ENCODE measurements around the gene CENPF.

GRCh38 chr1:214677945-214678344 lies 75.0 kb downstream of the CENPF start:
- TF ChIP-seq CTCF (IDR thresholded peaks at IDR 0.05): no peak
- no peak for TF ChIP-seq POLR2A (IDR thresholded peaks at IDR 0.05; ENCODE audit: low read depth)
- TF ChIP-seq EP300 (IDR thresholded peaks at IDR 0.05): no peak
- no peak for TF ChIP-seq POLR2AphosphoS5 (IDR thresholded peaks at IDR 0.05)

Measured in esophagus muscularis mucosa (tissue), 4 donors.